HEK293 (cell line): Measurements from ENCODE around the gene KCNJ1.

ENCODE experiments used
- CTCF ChIA-PET: fragments of 350-600 bp; formaldehyde crosslinking; extraction: SDS; loops from one replicate; lab custom pipeline; 2021; ENCODE audit warnings: antibody characterized with exemption; lab: Yijun Ruan, JAX
- POLR2A ChIA-PET: fragments of 300-600 bp; formaldehyde crosslinking; extraction: SDS; loops from one replicate; lab custom pipeline; 2020; ENCODE audit warnings: antibody characterized with exemption, inconsistent platforms; lab: Yijun Ruan, JAX
- H3K27ac ChIP-seq: fragments of 200-500 bp; sonication (Bioruptor generic); 2 replicates; pipeline ENCODE4 v1.5.1; 2014; ENCODE audit warnings: low read depth, low read length, control low read depth, inconsistent platforms; ENCODE audit errors: extremely low read depth
- H3K36me3 ChIP-seq, 2 experiments: fragments of 200-500 bp in 1 of 2; sonication (Bioruptor generic) in 1 of 2; 1 replicate in 1 of 2; 2 replicates in 1 of 2; pipeline ENCODE4 v1.5.1; 2014 to 2017; ENCODE audit warnings: inconsistent platforms in 2 of 2, low read length in 2 of 2; ENCODE audit not compliant: control insufficient read depth in 2 of 2, insufficient read depth in 1 of 2
- H3K4me1 ChIP-seq: fragments of 200-500 bp; sonication (Bioruptor generic); 2 replicates; pipeline ENCODE4 v1.5.1; 2014; ENCODE audit warnings: mild to moderate bottlenecking, low read length, inconsistent platforms; ENCODE audit not compliant: control insufficient read depth, insufficient read depth
- H3K4me3 ChIP-seq: 2 replicates; pipeline ENCODE4 v1.5.1; 2011; ENCODE audit warnings: low read depth, mild to moderate bottlenecking, control low read depth, low read length, moderate library complexity
- H3K9me3 ChIP-seq: fragments of 200-500 bp; sonication (Bioruptor generic); 2 replicates; pipeline ENCODE4 v1.5.1; 2014; ENCODE audit warnings: low read depth, low read length, inconsistent platforms; ENCODE audit not compliant: control insufficient read depth, insufficient read depth
- REPIN1 ChIP-seq: fragments of 450-650 bp; formaldehyde crosslinking; IDR thresholded peaks from 2 replicates; pipeline ENCODE4 v1.5.1; 2017; ENCODE audit warnings: missing biosample characterization, missing genetic modification characterization, low read depth
- SP3 ChIP-seq: fragments of 450-650 bp; formaldehyde crosslinking; IDR thresholded peaks from 2 replicates; pipeline ENCODE4 v1.5.1; 2016; ENCODE audit warnings: missing biosample characterization, missing genetic modification characterization
- SP7 ChIP-seq: fragments of 450-650 bp; formaldehyde crosslinking; IDR thresholded peaks from 2 replicates; pipeline ENCODE4 v1.5.1; 2016; ENCODE audit warnings: missing biosample characterization, missing genetic modification characterization
- ZNF223 ChIP-seq: fragments of 450-650 bp; formaldehyde crosslinking; IDR thresholded peaks from 2 replicates; pipeline ENCODE4 v1.5.1; 2016; ENCODE audit warnings: missing biosample characterization, missing genetic modification characterization
- ZNF239 ChIP-seq: fragments of 450-650 bp; formaldehyde crosslinking; IDR thresholded peaks from 2 replicates; pipeline ENCODE4 v1.5.1; 2016; ENCODE audit warnings: missing biosample characterization, missing genetic modification characterization
- ZNF266 ChIP-seq: fragments of 450-650 bp; formaldehyde crosslinking; IDR thresholded peaks from 2 replicates; pipeline ENCODE4 v1.5.1; 2016; ENCODE audit warnings: missing biosample characterization, missing genetic modification characterization, low read depth
- ZNF37A ChIP-seq: fragments of 450-650 bp; IDR thresholded peaks from 2 replicates; pipeline ENCODE4 v1.5.1; 2018; ENCODE audit warnings: missing biosample characterization, missing genetic modification characterization
- ZNF423 ChIP-seq: fragments of 450-650 bp; formaldehyde crosslinking; IDR thresholded peaks from 2 replicates; pipeline ENCODE4 v1.5.1; 2016; ENCODE audit warnings: missing biosample characterization, missing genetic modification characterization
- ZNF596 ChIP-seq: fragments of 450-650 bp; IDR thresholded peaks from 2 replicates; pipeline ENCODE4 v1.5.0; 2018; ENCODE audit warnings: missing biosample characterization, mild to moderate bottlenecking, missing genetic modification characterization, moderate library complexity
- TF ChIP-seq, protein P1 (sequence below): fragments of 450-650 bp; formaldehyde crosslinking; IDR thresholded peaks from 2 replicates; pipeline ENCODE4 v1.5.1; 2016; ENCODE audit warnings: missing biosample characterization, missing genetic modification characterization
- TF ChIP-seq, protein P2 (sequence below): fragments of 450-650 bp; formaldehyde crosslinking; IDR thresholded peaks from 2 replicates; pipeline ENCODE4 v1.5.1; 2016; ENCODE audit warnings: missing biosample characterization, missing genetic modification characterization
- TF ChIP-seq, protein P3 (sequence below): fragments of 450-650 bp; formaldehyde crosslinking; IDR thresholded peaks from 2 replicates; pipeline ENCODE4 v1.5.1; 2016; ENCODE audit warnings: missing biosample characterization, missing genetic modification characterization, low read depth

KCNJ1 gene

DNA sequence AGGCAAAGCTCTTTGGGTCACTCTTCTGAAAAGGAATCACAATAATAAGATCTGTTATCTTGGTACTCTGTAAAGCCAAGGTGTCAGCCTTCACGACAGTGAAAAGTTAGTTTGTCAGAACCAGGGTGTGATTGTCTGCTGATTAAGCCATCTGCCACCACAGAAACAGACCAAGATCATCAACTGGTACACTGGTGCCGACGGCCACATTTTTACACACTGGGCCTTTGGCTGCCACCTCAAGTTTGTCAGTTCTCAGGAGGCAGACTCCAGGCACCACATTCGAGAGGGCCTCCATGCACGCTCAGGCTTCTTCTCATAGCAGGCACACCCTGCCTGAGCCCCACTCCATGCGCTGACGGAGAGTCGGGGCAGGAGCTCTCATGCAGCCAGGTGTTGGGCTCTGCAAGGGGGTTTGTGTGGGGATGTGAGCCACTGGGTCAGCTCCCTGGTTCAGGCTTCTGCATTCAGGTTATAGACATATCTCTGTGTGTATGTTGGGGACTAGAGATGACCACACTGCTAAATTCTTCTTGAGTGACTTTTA is 66.2 kb downstream of the KCNJ1 start:
- H3K27ac ChIP-seq = no peak overlapping the region
- POLR2A ChIA-PET = no interaction called here
- H3K4me3 ChIP-seq = no peak overlapping the region
- TF ChIP-seq ZNF223 (tag by site-specific recombination) (no peak), ZNF239 (tag by site-specific recombination) (no peak), ZNF596 (no peak), ZNF423 (tag by site-specific recombination) (no peak), SP7 (no peak), ZNF37A (no peak), ZNF266 (no peak)
- TF ChIP-seq, protein P1, sequence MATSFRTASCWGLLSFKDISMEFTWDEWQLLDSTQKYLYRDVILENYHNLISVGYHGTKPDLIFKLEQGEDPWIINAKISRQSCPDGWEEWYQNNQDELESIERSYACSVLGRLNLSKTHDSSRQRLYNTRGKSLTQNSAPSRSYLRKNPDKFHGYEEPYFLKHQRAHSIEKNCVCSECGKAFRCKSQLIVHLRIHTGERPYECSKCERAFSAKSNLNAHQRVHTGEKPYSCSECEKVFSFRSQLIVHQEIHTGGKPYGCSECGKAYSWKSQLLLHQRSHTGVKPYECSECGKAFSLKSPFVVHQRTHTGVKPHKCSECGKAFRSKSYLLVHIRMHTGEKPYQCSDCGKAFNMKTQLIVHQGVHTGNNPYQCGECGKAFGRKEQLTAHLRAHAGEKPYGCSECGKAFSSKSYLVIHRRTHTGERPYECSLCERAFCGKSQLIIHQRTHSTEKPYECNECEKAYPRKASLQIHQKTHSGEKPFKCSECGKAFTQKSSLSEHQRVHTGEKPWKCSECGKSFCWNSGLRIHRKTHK (tag by site-specific recombination) = no peak
- TF ChIP-seq, protein P2, sequence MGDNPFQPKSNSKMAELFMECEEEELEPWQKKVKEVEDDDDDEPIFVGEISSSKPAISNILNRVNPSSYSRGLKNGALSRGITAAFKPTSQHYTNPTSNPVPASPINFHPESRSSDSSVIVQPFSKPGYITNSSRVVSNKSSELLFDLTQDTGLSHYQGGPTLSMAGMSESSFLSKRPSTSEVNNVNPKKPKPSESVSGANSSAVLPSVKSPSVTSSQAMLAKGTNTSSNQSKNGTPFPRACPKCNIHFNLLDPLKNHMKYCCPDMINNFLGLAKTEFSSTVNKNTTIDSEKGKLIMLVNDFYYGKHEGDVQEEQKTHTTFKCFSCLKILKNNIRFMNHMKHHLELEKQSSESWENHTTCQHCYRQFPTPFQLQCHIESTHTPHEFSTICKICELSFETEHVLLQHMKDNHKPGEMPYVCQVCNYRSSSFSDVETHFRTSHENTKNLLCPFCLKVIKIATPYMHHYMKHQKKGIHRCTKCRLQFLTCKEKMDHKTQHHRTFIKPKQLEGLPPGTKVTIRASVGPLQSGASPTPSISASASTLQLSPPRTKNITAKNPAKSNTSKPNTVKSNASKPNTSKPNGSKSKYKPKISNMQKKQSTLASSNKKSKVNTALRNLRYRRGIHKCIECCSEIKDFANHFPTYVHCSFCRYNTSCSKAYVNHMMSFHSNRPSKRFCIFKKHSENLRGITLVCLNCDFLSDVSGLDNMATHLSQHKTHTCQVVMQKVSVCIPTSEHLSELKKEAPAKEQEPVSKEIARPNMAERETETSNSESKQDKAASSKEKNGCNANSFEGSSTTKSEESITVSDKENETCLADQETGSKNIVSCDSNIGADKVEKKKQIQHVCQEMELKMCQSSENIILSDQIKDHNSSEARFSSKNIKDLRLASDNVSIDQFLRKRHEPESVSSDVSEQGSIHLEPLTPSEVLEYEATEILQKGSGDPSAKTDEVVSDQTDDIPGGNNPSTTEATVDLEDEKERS (tag by site-specific recombination) = no peak
- TF ChIP-seq, protein P3, sequence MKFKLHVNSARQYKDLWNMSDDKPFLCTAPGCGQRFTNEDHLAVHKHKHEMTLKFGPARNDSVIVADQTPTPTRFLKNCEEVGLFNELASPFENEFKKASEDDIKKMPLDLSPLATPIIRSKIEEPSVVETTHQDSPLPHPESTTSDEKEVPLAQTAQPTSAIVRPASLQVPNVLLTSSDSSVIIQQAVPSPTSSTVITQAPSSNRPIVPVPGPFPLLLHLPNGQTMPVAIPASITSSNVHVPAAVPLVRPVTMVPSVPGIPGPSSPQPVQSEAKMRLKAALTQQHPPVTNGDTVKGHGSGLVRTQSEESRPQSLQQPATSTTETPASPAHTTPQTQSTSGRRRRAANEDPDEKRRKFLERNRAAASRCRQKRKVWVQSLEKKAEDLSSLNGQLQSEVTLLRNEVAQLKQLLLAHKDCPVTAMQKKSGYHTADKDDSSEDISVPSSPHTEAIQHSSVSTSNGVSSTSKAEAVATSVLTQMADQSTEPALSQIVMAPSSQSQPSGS (tag by site-specific recombination) = no peak
- no peaks in the 10 kb centered on the region for H3K9me3 ChIP-seq
- CTCF ChIA-PET = interaction anchor here (0.6 to 0.8 kb wide), 2 partner anchors 9 to 29 kb away, joined by 3 read pairs; no protein-coding TSS in a partner anchor
- H3K36me3 ChIP-seq = peaks cover 0 to 12% of the 10 kb centered on the region in 2 experiments; a peak in 1 of 3 replicates
- no peaks in the 10 kb centered on the region for H3K4me1 ChIP-seq

DNA sequence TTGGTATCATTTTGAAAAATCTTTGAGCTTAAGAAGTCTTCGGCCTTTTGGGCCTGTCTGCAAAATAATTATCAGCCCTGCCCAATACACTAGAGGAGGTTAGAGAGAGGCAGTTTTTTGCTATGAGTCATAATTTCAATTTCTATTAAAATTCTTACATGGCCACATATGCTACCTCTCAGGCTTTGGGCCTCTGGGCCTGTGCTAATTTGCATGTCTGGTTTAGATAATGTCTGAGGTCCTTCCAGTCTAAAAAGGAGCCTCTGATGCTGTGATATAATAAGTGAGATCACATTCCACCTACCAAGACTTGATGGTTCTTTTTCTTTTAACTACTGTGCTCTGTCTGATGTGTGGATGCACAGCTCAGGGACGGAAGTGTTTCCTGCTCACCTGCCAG is 70.8 kb downstream of the KCNJ1 start:
- ChIA-PET POLR2A (no interaction called here), CTCF (interaction anchor here (0.6 kb wide), 1 partner anchor 15 kb away, joined by 4 read pairs; no protein-coding TSS in a partner anchor)
- H3K27ac ChIP-seq = no peak overlapping the region
- H3K9me3 ChIP-seq = no peaks in the 10 kb centered on the region
- peaks cover 0 to 11% of the 10 kb centered on the region in 2 experiments; a peak in 1 of 3 replicates for H3K36me3 ChIP-seq
- no peaks in the 10 kb centered on the region for H3K4me1 ChIP-seq
- no peak overlapping the region for H3K4me3 ChIP-seq
- no peak for TF ChIP-seq REPIN1 (tag by site-specific recombination)

DNA sequence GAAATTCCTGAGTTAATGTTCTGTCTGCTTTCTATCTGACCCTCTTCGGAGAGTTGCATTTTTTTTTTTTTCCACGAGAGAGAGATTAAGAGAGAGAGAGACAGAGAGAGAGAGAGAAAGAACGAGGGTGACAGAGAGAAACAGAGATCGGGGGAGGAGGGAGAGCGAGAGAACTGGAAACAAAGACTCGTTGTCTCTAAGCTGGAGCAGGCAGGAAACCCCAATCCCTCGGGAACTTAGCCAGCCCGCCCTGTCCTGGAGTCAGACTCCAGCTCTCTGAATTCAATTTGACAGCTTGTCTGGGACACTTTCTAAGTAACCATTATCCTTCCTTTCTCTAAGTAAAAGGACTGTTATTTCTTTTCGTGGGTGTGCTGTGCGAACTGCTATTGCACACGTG is 76.9 kb downstream of the KCNJ1 start:
- Histone ChIP-seq H3K4me3 (no peak overlapping the region), H3K36me3 (peaks cover 0 to 28% of the 10 kb centered on the region in 2 experiments; a peak in 1 of 3 replicates), H3K9me3 (no peaks in the 10 kb centered on the region), H3K27ac (no peak overlapping the region), H3K4me1 (no peaks in the 10 kb centered on the region)
- CTCF ChIA-PET = interaction anchor here (1.3 kb wide), 1 partner anchor 15 kb away, joined by 6 read pairs; no protein-coding TSS in a partner anchor
- POLR2A ChIA-PET = interaction anchor here (0.7 kb wide), 1 partner anchor 547 kb away, joined by 6 read pairs; no protein-coding TSS in a partner anchor
- peak; percentile 88 for TF ChIP-seq ZNF596
- no peak for TF ChIP-seq SP3 (tag by site-specific recombination)
